Middle frontal gyrus (tissue), 1 donor: Measurements from ENCODE around the gene KIAA0753.

ENCODE experiments used
- DNase-seq: peaks from one replicate; pipeline ENCODE4 v3.0.0-alpha.2; 2015; ENCODE audit warnings: low spot score; ENCODE audit errors: extremely low spot score

Gene KIAA0753

GRCh38 chr17:6641247-6641863 is 844 bp upstream of the KIAA0753 start:
- no peak for DNase-seq

GRCh38 chr17:6639586-6640535 is 650 bp downstream of the KIAA0753 start:
- DNase-seq: no peak

GRCh38 chr17:6639014-6639585 is 1.4 kb downstream of the KIAA0753 start:
- DNase-seq: no peak

GRCh38 chr17:6638046-6638908 is 2.2 kb downstream of the KIAA0753 start:
- no peak for DNase-seq

GRCh38 chr17:6637458-6637840 is 3.1 kb downstream of the KIAA0753 start:
- no peak for DNase-seq

- DNase-seq: no peak
Observed at GRCh38 chr17:6636616-6637457, 3.7 kb downstream of the KIAA0753 start.

GRCh38 chr17:6636105-6636504 is 4.4 kb downstream of the KIAA0753 start:
- DNase-seq: no peak

- DNase-seq: no peak
Observed at GRCh38 chr17:6633263-6633662, 7.2 kb downstream of the KIAA0753 start.

- no peak for DNase-seq
Observed at GRCh38 chr17:6632530-6632929, 8.0 kb downstream of the KIAA0753 start.

GRCh38 chr17:6630390-6630789 is 10.1 kb downstream of the KIAA0753 start:
- DNase-seq: no peak

- DNase-seq: no peak
Observed at GRCh38 chr17:6627019-6627418, 13.5 kb downstream of the KIAA0753 start.

GRCh38 chr17:6626616-6627015 is 13.9 kb downstream of the KIAA0753 start:
- DNase-seq: no peak

- DNase-seq: no peak
Observed at GRCh38 chr17:6623941-6624340, 16.6 kb downstream of the KIAA0753 start.

GRCh38 chr17:6611231-6611630 is 29.3 kb downstream of the KIAA0753 start:
- DNase-seq: no peak

- DNase-seq: no peak
Observed at GRCh38 chr17:6610011-6610410, 30.5 kb downstream of the KIAA0753 start.

- DNase-seq: no peak
Observed at GRCh38 chr17:6608321-6608720, 32.2 kb downstream of the KIAA0753 start.

GRCh38 chr17:6605142-6605541 is 35.4 kb downstream of the KIAA0753 start:
- DNase-seq: no peak

- DNase-seq: no peak
Observed at GRCh38 chr17:6603744-6604325, 36.7 kb downstream of the KIAA0753 start.

GRCh38 chr17:6602141-6602540 is 38.4 kb downstream of the KIAA0753 start:
- no peak for DNase-seq

- no peak for DNase-seq
Observed at GRCh38 chr17:6599364-6599763, 41.1 kb downstream of the KIAA0753 start.
